Measurements from ENCODE around the gene TMEM132E.

The TMEM132E gene

GRCh38 chr17:34669511-34669910 is 90.1 kb downstream of the TMEM132E start:
- no peak for DNase-seq (ENCODE audit: low read depth in 1 of 2, low spot score in 1 of 2)
- Histone ChIP-seq H3K27me3 (ENCODE audit: insufficient read depth, poor library complexity, severe bottlenecking) (no peaks in the 10 kb centered on the region), H3K4me3 (replicated peaks; ENCODE audit: insufficient read depth, low read length) (no peak overlapping the region), H3K27ac (replicated peaks) (no peak overlapping the region)
- TF ChIP-seq SPI1 (IDR thresholded peaks at IDR 0.05; ENCODE audit: borderline replicate concordance, low read depth) (no peak), REST (IDR thresholded peaks at IDR 0.05; ENCODE audit: insufficient replicate concordance, low read depth) (no peak), CTCF (IDR thresholded peaks at IDR 0.05; ENCODE audit: insufficient read depth, low read length) (no peak), POLR2AphosphoS5 (IDR thresholded peaks at IDR 0.05; ENCODE audit: low read depth) (no peak), GABPA (IDR thresholded peaks at IDR 0.05; ENCODE audit: low read depth) (no peak)

- H3K27me3 ChIP-seq (ENCODE audit: insufficient read depth, poor library complexity, severe bottlenecking), result no peaks in the 10 kb centered on the region
- no peak overlapping the region for H3K4me3 ChIP-seq (replicated peaks; ENCODE audit: insufficient read depth, low read length)
- no peak for DNase-seq (ENCODE audit: low read depth in 1 of 2, low spot score in 1 of 2)
Observed at GRCh38 chr17:34670618-34671017, 91.2 kb downstream of the TMEM132E start.

GRCh38 chr17:34671191-34671590 is 91.8 kb downstream of the TMEM132E start:
- no peak for DNase-seq (ENCODE audit: low read depth in 1 of 2, low spot score in 1 of 2)
- Histone ChIP-seq H3K27me3 (ENCODE audit: insufficient read depth, poor library complexity, severe bottlenecking) (no peaks in the 10 kb centered on the region), H3K27ac (replicated peaks) (no peak overlapping the region), H3K4me3 (replicated peaks; ENCODE audit: insufficient read depth, low read length) (no peak overlapping the region)
- TF ChIP-seq REST (IDR thresholded peaks at IDR 0.05; ENCODE audit: insufficient replicate concordance, low read depth) (no peak), GABPA (IDR thresholded peaks at IDR 0.05; ENCODE audit: low read depth) (no peak), POLR2AphosphoS5 (IDR thresholded peaks at IDR 0.05; ENCODE audit: low read depth) (no peak), CTCF (IDR thresholded peaks at IDR 0.05; ENCODE audit: insufficient read depth, low read length) (no peak), SPI1 (IDR thresholded peaks at IDR 0.05; ENCODE audit: borderline replicate concordance, low read depth) (no peak)

More at GRCh38 chr17:34670618-34671017, 91.2 kb downstream of the TMEM132E start:
- no peak for TF ChIP-seq SPI1 (IDR thresholded peaks at IDR 0.05; ENCODE audit: borderline replicate concordance, low read depth)
- TF ChIP-seq POLR2AphosphoS5 (IDR thresholded peaks at IDR 0.05; ENCODE audit: low read depth), result no peak
- TF ChIP-seq REST (IDR thresholded peaks at IDR 0.05; ENCODE audit: insufficient replicate concordance, low read depth), result no peak
- TF ChIP-seq GABPA (IDR thresholded peaks at IDR 0.05; ENCODE audit: low read depth), result no peak
- no peak for TF ChIP-seq CTCF (IDR thresholded peaks at IDR 0.05; ENCODE audit: insufficient read depth, low read length)
- no peak overlapping the region for H3K27ac ChIP-seq (replicated peaks)

Data from HL-60 (cell line).